GM23338 (cell line): ENCODE results near the gene ASXL2. TPM values are rescaled to one million over a fixed set of nuclear protein-coding genes. Genes with fewer than 3 reads are reported as not detected.

Experiments used
- ATAC-seq: fragments of 200-7000 bp; cut with Tn5 transposase; 3 replicates; pipeline ENCODE4 v1.9.1; 2020
- DNase-seq: peaks from one replicate; pipeline ENCODE4 v3.0.0-alpha.2; 2015; ENCODE audit warnings: low spot score
- H2AFZ ChIP-seq: fragments of 200-600 bp; sonication (generic); 2 replicates; pipeline ENCODE4 v1.8.0; 2016; ENCODE audit warnings: antibody characterized with exemption, mild to moderate bottlenecking, moderate library complexity
- H3F3A ChIP-seq: fragments of 200-600 bp; sonication (generic); replicated peaks from 2 replicates; pipeline ENCODE4 v1.8.0; 2017; ENCODE audit warnings: antibody characterized with exemption, mixed run types, low read depth
- H3K27ac ChIP-seq: fragments of 200-600 bp; sonication (generic); 2 replicates; pipeline ENCODE4 v1.6.1; 2016; ENCODE audit warnings: low read depth
- H3K27me3 ChIP-seq: fragments of 200-600 bp; sonication (generic); 2 replicates; pipeline ENCODE4 v1.8.0; 2016; ENCODE audit warnings: mild to moderate bottlenecking, mixed run types, moderate library complexity; ENCODE audit not compliant: insufficient read depth
- H3K36me3 ChIP-seq: fragments of 200-600 bp; sonication (generic); 2 replicates; pipeline ENCODE4 v1.8.0; 2016; ENCODE audit warnings: mild to moderate bottlenecking; ENCODE audit not compliant: insufficient read depth
- H3K4me1 ChIP-seq: fragments of 200-600 bp; sonication (generic); 2 replicates; pipeline ENCODE4 v1.8.0; 2016; ENCODE audit warnings: mild to moderate bottlenecking, moderate library complexity; ENCODE audit not compliant: insufficient read depth
- H3K4me2 ChIP-seq: fragments of 200-600 bp; sonication (generic); 2 replicates; pipeline ENCODE4 v1.7.1; 2017; ENCODE audit warnings: mixed run types
- H3K4me3 ChIP-seq: fragments of 200-600 bp; sonication (generic); 2 replicates; pipeline ENCODE4 v1.6.1; 2016; ENCODE audit warnings: mixed run types
- H3K79me2 ChIP-seq: fragments of 200-600 bp; sonication (generic); replicated peaks from 2 replicates; pipeline ENCODE4 v1.8.0; 2017; ENCODE audit warnings: mild to moderate bottlenecking; ENCODE audit not compliant: insufficient read depth
- H3K9me2 ChIP-seq: fragments of 200-600 bp; sonication (generic); 2 replicates; pipeline ENCODE4 v1.8.0; 2017; ENCODE audit not compliant: insufficient read depth
- H4K20me1 ChIP-seq: fragments of 200-600 bp; sonication (generic); replicated peaks from 2 replicates; pipeline ENCODE4 v1.8.0; 2017; ENCODE audit warnings: mild to moderate bottlenecking; ENCODE audit not compliant: insufficient read depth
- H3K27ac Mint-ChIP-seq: 2 replicates; pipeline ENCODE4 v1.8.0; 2020; ENCODE audit warnings: inconsistent platforms, mild to moderate bottlenecking, moderate library complexity, mixed read lengths
- H3K27me3 Mint-ChIP-seq: 3 replicates; pipeline ENCODE4 v1.8.0; 2022; ENCODE audit warnings: low read depth, mild to moderate bottlenecking, moderate library complexity, mixed read lengths, inconsistent platforms; ENCODE audit not compliant: insufficient read depth, poor library complexity
- H3K36me3 Mint-ChIP-seq: 3 replicates; pipeline ENCODE4 v1.8.0; 2021; ENCODE audit warnings: low read depth, mild to moderate bottlenecking, inconsistent platforms, moderate library complexity, mixed read lengths
- H3K4me1 Mint-ChIP-seq: 3 replicates; pipeline ENCODE4 v1.8.0; 2020; ENCODE audit warnings: mild to moderate bottlenecking, inconsistent platforms, mixed read lengths
- H3K4me3 Mint-ChIP-seq: 3 replicates; pipeline ENCODE4 v1.8.0; 2021; ENCODE audit warnings: moderate library complexity, mild to moderate bottlenecking, inconsistent platforms, mixed read lengths
- H3K9me3 Mint-ChIP-seq: 3 replicates; pipeline ENCODE4 v1.8.0; 2020; ENCODE audit warnings: moderate library complexity, mild to moderate bottlenecking, inconsistent platforms, mixed read lengths
- CREB1 ChIP-seq: fragments of 250-450 bp; sonication (Bioruptor Pico); IDR thresholded peaks from 2 replicates; pipeline ENCODE4 v1.5.0; 2020; ENCODE audit warnings: low read depth, mild to moderate bottlenecking, moderate library complexity
- EZH2 ChIP-seq: fragments of 200-600 bp; sonication (generic); IDR thresholded peaks from one replicate; pipeline ENCODE4 v1.8.0; 2017; ENCODE audit warnings: antibody characterized with exemption, mild to moderate bottlenecking, low read depth; ENCODE audit not compliant: unreplicated experiment
- EZH2phosphoT487 ChIP-seq: fragments of 200-600 bp; sonication (generic); IDR thresholded peaks from one replicate; pipeline ENCODE4 v1.8.1; 2018; ENCODE audit warnings: antibody characterized with exemption; ENCODE audit not compliant: unreplicated experiment
- JUNB ChIP-seq: IDR thresholded peaks from one replicate; pipeline ENCODE4 v1.6.1; 2016; ENCODE audit warnings: antibody characterized with exemption; ENCODE audit not compliant: unreplicated experiment
- NANOG ChIP-seq: IDR thresholded peaks from 2 replicates; pipeline ENCODE4 v1.6.1; 2016; ENCODE audit warnings: antibody characterized with exemption, borderline replicate concordance
- POLR2AphosphoS5 ChIP-seq: IDR thresholded peaks from 2 replicates; pipeline ENCODE4 v1.6.1; 2016; ENCODE audit warnings: antibody characterized with exemption, low read depth
- STAT1 ChIP-seq: IDR thresholded peaks from one replicate; pipeline ENCODE4 v1.6.1; 2016; ENCODE audit warnings: antibody characterized with exemption; ENCODE audit not compliant: unreplicated experiment
- ZNF114 ChIP-seq: fragments of 250-450 bp; sonication (Bioruptor Pico); IDR thresholded peaks from 2 replicates; pipeline ENCODE4 v1.5.0; 2020; ENCODE audit warnings: mild to moderate bottlenecking, moderate library complexity
- ZNF331 ChIP-seq: fragments of 250-450 bp; sonication (Bioruptor Pico); IDR thresholded peaks from 2 replicates; pipeline ENCODE4 v1.5.0; 2020; ENCODE audit warnings: low read depth, mild to moderate bottlenecking, moderate library complexity
- polyA plus RNA-seq: library from polyadenylated mRNA; unstranded; fragments of >200 nt; fragmentation: Nextera tagmentation; extraction: Ambion mirVana; gene quantifications from 2 replicates; pipeline ENCODE4 v1.2.1, GENCODE V29; 2016
- total RNA-seq: library from RNA; depleted of rRNA; stranded (reverse); fragments of >200 nt; shearing (Covaris generic); gene quantifications from 2 replicates; pipeline ENCODE4 v1.2.3, GENCODE V29; 2014
- TF ChIP-seq, protein P1 (sequence below), 2 experiments: fragments of 200-600 bp in 1 of 2; sonication (generic) in 1 of 2; conservative IDR thresholded peaks; 2 replicates each; pipeline versions ENCODE4 v1.5.1 to v1.6.1; 2016 to 2017; ENCODE audit warnings: antibody characterized with exemption in 2 of 2, low read depth in 2 of 2, mild to moderate bottlenecking in 2 of 2, moderate library complexity in 1 of 2
- TF ChIP-seq, protein P2 (sequence below): IDR thresholded peaks from 2 replicates; pipeline ENCODE4 v1.6.1; 2016; ENCODE audit warnings: antibody characterized with exemption
- TF ChIP-seq, protein P3 (sequence below): fragments of 250-450 bp; sonication (Bioruptor Pico); IDR thresholded peaks from 2 replicates; pipeline ENCODE4 v1.5.0; 2020; ENCODE audit warnings: mild to moderate bottlenecking, moderate library complexity

Gene ASXL2
- total and polyA plus RNA-seq, 2 experiments from 2014 or later = 7.0 to 21.8 TPM

DNA sequence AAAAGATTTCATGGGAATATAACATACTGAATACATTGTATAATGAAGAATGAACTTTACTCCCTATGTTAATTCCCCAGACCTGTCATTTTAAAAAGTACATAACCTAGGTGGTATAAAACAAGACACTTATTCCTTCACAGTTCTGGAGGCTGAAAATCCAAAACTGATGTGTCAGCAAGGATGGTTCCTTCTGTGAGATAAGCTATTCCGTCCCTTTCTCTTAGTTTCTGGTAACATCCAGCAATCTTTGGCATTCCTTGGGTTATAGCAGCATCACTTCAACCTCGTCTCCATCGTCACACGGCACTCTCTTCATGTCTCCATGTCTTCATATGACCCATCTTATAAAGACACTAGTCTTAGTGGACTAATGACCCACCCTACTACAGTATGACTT, 93.9 kb downstream of the ASXL2 start:
- ATAC-seq = no peak
- Histone ChIP-seq H3K4me1 (no peaks in the 10 kb centered on the region), H3K4me2 (no peak overlapping the region), H3K27ac (no peak overlapping the region), H3K36me3 (no peaks in the 10 kb centered on the region), H3K9me2 (no peaks in the 10 kb centered on the region), H3K27me3 (no peaks in the 10 kb centered on the region), H4K20me1 (no peaks in the 10 kb centered on the region), H3F3A (no peaks in the 10 kb centered on the region), H2AFZ (no peak overlapping the region), H3K4me3 (no peak overlapping the region), H3K79me2 (no peaks in the 10 kb centered on the region)
- H3K4me3 Mint-ChIP-seq = no peak overlapping the region
- no peaks in the 10 kb centered on the region for H3K27me3 Mint-ChIP-seq
- H3K9me3 Mint-ChIP-seq = no peaks in the 10 kb centered on the region
- no peak for TF ChIP-seq ZNF331 (CRISPR knock-in tag)
- TF ChIP-seq ZNF114 (CRISPR knock-in tag) = no peak
- TF ChIP-seq NANOG = no peak
- TF ChIP-seq, protein P1, sequence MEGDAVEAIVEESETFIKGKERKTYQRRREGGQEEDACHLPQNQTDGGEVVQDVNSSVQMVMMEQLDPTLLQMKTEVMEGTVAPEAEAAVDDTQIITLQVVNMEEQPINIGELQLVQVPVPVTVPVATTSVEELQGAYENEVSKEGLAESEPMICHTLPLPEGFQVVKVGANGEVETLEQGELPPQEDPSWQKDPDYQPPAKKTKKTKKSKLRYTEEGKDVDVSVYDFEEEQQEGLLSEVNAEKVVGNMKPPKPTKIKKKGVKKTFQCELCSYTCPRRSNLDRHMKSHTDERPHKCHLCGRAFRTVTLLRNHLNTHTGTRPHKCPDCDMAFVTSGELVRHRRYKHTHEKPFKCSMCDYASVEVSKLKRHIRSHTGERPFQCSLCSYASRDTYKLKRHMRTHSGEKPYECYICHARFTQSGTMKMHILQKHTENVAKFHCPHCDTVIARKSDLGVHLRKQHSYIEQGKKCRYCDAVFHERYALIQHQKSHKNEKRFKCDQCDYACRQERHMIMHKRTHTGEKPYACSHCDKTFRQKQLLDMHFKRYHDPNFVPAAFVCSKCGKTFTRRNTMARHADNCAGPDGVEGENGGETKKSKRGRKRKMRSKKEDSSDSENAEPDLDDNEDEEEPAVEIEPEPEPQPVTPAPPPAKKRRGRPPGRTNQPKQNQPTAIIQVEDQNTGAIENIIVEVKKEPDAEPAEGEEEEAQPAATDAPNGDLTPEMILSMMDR (conservative IDR thresholded peaks at IDR 0.05; ENCODE audit: low read depth in 2 of 2) = no peak
- TF ChIP-seq JUNB = no peak
- no peak for TF ChIP-seq CREB1 (CRISPR knock-in tag)
- TF ChIP-seq STAT1 = no peak
- TF ChIP-seq EZH2 = no peak
- no peak for TF ChIP-seq POLR2AphosphoS5
- no peak for DNase-seq
- no peak overlapping the region for H3K27ac Mint-ChIP-seq
- H3K4me1 Mint-ChIP-seq = no peaks in the 10 kb centered on the region
- H3K36me3 Mint-ChIP-seq = peaks cover 7% of the 10 kb centered on the region; the same call in 2 of the 3 replicates

DNA sequence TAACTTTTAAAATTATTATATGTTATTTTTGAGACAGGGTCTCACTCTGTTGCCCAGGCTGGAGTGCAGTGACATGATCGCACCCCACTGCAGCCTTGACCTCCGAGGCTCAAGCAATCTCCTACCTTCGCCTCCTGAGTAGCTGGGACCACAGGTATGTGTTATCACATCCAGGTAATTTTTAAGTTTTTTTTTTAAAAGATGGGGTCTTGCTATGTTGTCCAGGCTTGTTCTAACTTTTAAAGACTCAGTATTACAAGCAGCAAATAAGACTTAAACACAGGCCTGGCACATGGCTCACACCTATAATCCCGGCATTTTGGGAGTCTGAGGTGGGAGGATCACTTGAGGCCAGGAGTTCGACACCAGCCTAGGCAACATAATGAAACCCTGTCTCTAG, 101.2 kb downstream of the ASXL2 start:
- H3K4me3 Mint-ChIP-seq = no peak overlapping the region
- no peak overlapping the region for H2AFZ ChIP-seq
- no peaks in the 10 kb centered on the region; the same call in 1 of the 2 replicates for H3K36me3 ChIP-seq
- no peaks in the 10 kb centered on the region for H3K4me1 ChIP-seq
- H3K4me2 ChIP-seq = no peak overlapping the region
- H4K20me1 ChIP-seq = no peaks in the 10 kb centered on the region
- peaks cover 2% of the 10 kb centered on the region; the same call in 1 of the 3 replicates for H3K36me3 Mint-ChIP-seq
- H3K4me3 ChIP-seq = no peak overlapping the region
- H3K27ac Mint-ChIP-seq = no peak overlapping the region
- DNase-seq (no peak), ATAC-seq (no peak)
- no peaks in the 10 kb centered on the region for H3K27me3 ChIP-seq
- H3K9me2 ChIP-seq = no peaks in the 10 kb centered on the region
- no peak overlapping the region for H3K27ac ChIP-seq
- H3K4me1 Mint-ChIP-seq = peaks cover 2% of the 10 kb centered on the region; the same call in 2 of the 3 replicates
- no peaks in the 10 kb centered on the region for H3F3A ChIP-seq
- no peaks in the 10 kb centered on the region for H3K27me3 Mint-ChIP-seq
- no peaks in the 10 kb centered on the region for H3K79me2 ChIP-seq
- no peaks in the 10 kb centered on the region for H3K9me3 Mint-ChIP-seq
- TF ChIP-seq, protein P2, sequence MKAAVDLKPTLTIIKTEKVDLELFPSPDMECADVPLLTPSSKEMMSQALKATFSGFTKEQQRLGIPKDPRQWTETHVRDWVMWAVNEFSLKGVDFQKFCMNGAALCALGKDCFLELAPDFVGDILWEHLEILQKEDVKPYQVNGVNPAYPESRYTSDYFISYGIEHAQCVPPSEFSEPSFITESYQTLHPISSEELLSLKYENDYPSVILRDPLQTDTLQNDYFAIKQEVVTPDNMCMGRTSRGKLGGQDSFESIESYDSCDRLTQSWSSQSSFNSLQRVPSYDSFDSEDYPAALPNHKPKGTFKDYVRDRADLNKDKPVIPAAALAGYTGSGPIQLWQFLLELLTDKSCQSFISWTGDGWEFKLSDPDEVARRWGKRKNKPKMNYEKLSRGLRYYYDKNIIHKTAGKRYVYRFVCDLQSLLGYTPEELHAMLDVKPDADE = no peak
- no peak for TF ChIP-seq EZH2phosphoT487
- TF ChIP-seq ZNF114 (CRISPR knock-in tag) = no peak
- no peak for TF ChIP-seq JUNB
- TF ChIP-seq ZNF331 (CRISPR knock-in tag) = no peak
- TF ChIP-seq CREB1 (CRISPR knock-in tag) = no peak
- TF ChIP-seq POLR2AphosphoS5 = no peak
- no peak for TF ChIP-seq NANOG
- no peak for TF ChIP-seq EZH2
- TF ChIP-seq STAT1 = no peak
- TF ChIP-seq, protein P3, sequence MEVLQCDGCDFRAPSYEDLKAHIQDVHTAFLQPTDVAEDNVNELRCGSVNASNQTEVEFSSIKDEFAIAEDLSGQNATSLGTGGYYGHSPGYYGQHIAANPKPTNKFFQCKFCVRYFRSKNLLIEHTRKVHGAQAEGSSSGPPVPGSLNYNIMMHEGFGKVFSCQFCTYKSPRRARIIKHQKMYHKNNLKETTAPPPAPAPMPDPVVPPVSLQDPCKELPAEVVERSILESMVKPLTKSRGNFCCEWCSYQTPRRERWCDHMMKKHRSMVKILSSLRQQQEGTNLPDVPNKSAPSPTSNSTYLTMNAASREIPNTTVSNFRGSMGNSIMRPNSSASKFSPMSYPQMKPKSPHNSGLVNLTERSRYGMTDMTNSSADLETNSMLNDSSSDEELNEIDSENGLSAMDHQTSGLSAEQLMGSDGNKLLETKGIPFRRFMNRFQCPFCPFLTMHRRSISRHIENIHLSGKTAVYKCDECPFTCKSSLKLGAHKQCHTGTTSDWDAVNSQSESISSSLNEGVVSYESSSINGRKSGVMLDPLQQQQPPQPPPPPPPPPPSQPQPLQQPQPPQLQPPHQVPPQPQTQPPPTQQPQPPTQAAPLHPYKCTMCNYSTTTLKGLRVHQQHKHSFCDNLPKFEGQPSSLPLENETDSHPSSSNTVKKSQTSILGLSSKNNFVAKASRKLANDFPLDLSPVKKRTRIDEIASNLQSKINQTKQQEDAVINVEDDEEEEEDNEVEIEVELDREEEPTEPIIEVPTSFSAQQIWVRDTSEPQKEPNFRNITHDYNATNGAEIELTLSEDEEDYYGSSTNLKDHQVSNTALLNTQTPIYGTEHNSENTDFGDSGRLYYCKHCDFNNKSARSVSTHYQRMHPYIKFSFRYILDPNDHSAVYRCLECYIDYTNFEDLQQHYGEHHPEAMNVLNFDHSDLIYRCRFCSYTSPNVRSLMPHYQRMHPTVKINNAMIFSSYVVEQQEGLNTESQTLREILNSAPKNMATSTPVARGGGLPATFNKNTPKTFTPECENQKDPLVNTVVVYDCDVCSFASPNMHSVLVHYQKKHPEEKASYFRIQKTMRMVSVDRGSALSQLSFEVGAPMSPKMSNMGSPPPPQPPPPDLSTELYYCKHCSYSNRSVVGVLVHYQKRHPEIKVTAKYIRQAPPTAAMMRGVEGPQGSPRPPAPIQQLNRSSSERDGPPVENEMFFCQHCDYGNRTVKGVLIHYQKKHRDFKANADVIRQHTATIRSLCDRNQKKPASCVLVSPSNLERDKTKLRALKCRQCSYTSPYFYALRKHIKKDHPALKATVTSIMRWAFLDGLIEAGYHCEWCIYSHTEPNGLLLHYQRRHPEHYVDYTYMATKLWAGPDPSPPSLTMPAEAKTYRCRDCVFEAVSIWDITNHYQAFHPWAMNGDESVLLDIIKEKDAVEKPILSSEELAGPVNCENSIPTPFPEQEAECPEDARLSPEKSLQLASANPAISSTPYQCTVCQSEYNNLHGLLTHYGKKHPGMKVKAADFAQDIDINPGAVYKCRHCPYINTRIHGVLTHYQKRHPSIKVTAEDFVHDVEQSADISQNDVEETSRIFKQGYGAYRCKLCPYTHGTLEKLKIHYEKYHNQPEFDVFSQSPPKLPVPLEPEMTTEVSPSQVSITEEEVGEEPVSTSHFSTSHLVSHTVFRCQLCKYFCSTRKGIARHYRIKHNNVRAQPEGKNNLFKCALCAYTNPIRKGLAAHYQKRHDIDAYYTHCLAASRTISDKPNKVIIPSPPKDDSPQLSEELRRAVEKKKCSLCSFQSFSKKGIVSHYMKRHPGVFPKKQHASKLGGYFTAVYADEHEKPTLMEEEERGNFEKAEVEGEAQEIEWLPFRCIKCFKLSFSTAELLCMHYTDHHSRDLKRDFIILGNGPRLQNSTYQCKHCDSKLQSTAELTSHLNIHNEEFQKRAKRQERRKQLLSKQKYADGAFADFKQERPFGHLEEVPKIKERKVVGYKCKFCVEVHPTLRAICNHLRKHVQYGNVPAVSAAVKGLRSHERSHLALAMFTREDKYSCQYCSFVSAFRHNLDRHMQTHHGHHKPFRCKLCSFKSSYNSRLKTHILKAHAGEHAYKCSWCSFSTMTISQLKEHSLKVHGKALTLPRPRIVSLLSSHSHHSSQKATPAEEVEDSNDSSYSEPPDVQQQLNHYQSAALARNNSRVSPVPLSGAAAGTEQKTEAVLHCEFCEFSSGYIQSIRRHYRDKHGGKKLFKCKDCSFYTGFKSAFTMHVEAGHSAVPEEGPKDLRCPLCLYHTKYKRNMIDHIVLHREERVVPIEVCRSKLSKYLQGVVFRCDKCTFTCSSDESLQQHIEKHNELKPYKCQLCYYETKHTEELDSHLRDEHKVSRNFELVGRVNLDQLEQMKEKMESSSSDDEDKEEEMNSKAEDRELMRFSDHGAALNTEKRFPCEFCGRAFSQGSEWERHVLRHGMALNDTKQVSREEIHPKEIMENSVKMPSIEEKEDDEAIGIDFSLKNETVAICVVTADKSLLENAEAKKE = no peak
